GM21528 (cell line): ENCODE measurements around the gene TBC1D10A.

Source experiments
- ATAC-seq: cut with Tn5 transposase; IDR thresholded peaks from one replicate; pipeline ENCODE4 v1.9.1; 2021; ENCODE audit warnings: mild to moderate bottlenecking, moderate library complexity; ENCODE audit not compliant: unreplicated experiment, low FRiP score

Gene TBC1D10A

GRCh38 chr22:30250661-30251267 lies 76.0 kb downstream of the TBC1D10A start:
- ATAC-seq = no peak

- ATAC-seq = no peak
These were observed 76.6 kb downstream of the TBC1D10A start for GRCh38 chr22:30250039-30250565.

- ATAC-seq = no peak
These were observed 77.4 kb downstream of the TBC1D10A start for GRCh38 chr22:30249049-30250038.

GRCh38 chr22:30248484-30248883 lies 78.3 kb downstream of the TBC1D10A start:
- ATAC-seq = no peak

DNA sequence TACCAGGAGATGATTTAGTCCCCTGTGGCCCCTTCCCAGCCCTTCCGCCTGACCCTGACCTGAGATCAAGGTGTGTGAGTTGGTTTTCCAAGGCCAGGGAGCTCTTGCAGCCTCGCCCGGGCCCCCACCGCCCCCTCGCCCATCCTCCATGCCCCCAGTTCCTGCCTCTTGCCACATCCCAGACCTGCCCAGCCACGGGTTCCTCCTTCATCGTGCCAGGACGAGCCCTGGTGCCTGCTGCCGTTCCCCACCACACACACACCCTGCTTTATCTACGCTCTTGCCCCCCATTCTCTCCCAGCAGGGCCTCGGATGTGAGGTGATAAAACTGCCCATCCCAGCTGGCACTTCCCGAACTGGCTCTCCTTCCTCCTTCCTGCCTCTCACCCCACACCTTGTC lies 78.8 kb downstream of the TBC1D10A start:
- ATAC-seq = no peak

DNA sequence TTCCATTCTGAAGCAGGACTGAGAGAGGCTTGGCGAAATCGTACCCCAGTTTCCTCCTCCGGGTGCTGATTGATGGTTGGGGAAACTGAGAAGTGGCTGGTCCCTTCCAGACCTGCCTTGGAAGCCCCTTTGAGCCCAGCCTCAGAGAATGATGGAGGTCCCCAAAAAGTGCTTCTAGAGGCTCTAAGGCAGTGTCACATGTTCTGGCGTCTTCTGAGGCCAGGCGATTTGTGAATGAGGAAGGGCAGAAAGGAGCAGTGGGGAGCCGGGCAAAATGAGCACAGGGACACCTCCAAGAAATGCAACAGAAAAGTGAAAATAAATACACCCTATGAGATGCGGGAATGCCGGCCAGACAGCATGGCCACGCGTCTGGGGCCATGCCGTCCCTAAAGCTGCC lies 79.2 kb downstream of the TBC1D10A start:
- no peak for ATAC-seq

- no peak for ATAC-seq
These were observed 79.8 kb downstream of the TBC1D10A start for GRCh38 chr22:30246814-30247376.

GRCh38 chr22:30245985-30246813 lies 80.5 kb downstream of the TBC1D10A start, which contains the start of gene LIF:
Gene LIF (minus strand): TSS chr22:30246759. CDS start chr22:30246695, 64 bp downstream.
- no peak for ATAC-seq

- no peak for ATAC-seq
These were observed 81.4 kb downstream of the TBC1D10A start for GRCh38 chr22:30245181-30245984.

- no peak for ATAC-seq
These were observed 82.1 kb downstream of the TBC1D10A start for GRCh38 chr22:30244641-30245040.

GRCh38 chr22:30244066-30244465 lies 82.7 kb downstream of the TBC1D10A start:
- ATAC-seq = no peak

GRCh38 chr22:30243661-30244060 lies 83.1 kb downstream of the TBC1D10A start:
- ATAC-seq = no peak
